HG02798 (cell line): ENCODE measurements around the gene HPS3.
A peak's percentile ranks its signal among the peaks of the same experiment; 100 is the strongest.
"Not testable (repeated sequence)": the region's sequence is repeated elsewhere in the genome, so short reads cannot be mapped to it uniquely, and the experiment has no call there.

Experiments used
- ATAC-seq: cut with Tn5 transposase; IDR thresholded peaks from one replicate; pipeline ENCODE4 v1.9.1; 2021; ENCODE audit warnings: mild to moderate bottlenecking; ENCODE audit not compliant: unreplicated experiment, poor library complexity

Gene HPS3, protein sequence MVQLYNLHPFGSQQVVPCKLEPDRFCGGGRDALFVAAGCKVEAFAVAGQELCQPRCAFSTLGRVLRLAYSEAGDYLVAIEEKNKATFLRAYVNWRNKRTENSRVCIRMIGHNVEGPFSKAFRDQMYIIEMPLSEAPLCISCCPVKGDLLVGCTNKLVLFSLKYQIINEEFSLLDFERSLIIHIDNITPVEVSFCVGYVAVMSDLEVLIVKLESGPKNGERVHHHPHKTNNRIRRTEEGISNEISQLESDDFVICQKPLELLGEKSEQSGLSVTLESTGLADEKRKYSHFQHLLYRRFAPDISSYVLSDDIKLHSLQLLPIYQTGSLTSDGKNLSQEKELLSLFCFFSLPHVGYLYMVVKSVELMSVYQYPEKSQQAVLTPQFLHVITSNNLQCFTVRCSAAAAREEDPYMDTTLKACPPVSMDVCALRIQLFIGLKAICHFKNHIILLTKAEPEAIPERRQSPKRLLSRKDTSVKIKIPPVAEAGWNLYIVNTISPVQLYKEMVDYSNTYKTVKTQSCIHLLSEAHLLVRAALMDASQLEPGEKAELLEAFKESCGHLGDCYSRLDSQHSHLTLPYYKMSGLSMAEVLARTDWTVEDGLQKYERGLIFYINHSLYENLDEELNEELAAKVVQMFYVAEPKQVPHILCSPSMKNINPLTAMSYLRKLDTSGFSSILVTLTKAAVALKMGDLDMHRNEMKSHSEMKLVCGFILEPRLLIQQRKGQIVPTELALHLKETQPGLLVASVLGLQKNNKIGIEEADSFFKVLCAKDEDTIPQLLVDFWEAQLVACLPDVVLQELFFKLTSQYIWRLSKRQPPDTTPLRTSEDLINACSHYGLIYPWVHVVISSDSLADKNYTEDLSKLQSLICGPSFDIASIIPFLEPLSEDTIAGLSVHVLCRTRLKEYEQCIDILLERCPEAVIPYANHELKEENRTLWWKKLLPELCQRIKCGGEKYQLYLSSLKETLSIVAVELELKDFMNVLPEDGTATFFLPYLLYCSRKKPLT

DNA sequence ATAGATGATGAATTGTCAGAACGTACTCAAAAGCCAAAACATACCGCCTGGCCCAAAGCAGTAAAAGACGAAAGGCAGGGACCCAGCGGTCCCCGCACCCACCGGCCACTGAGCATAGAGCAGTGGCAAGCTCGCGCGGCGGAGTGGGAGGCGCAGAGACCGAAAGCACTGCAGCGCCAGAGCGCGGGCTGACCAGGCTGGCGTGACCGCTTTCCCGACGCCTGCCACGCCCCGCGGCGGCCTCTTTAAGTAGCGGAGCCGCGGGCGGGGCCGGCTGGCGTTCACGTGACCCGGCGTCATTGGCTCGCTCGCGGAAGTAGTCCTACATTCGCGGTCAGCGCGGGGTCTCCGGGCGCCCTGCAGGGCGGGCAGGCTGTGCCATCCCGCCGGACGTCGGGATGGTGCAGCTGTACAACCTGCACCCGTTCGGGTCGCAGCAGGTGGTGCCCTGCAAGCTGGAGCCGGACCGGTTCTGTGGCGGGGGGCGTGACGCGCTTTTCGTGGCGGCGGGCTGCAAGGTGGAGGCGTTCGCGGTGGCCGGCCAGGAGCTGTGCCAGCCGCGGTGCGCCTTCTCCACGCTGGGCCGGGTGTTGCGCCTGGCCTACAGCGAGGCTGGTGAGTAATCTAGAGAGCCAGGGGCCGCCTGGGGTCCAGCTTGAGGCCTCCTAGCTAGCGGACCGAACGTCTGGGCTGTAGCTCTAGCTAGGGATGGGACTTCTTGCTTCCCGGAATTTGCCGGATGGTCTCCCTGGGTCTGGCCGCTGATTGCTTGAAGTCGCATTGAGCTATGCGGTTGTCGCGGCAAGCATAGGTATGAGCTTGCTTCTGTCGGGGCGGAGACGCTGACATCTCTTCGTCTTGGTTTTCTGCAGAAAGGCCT lies at the start of gene HPS3:
HPS3 (plus strand) TSS at position 313 of the 880 bp plus-strand sequence; CDS start at position 399, 86 bp downstream.
- ATAC-seq = peak; percentile 95

GRCh38 chr3:149080011-149080698 lies 49.3 kb upstream of the HPS3 start:
- ATAC-seq = no peak

DNA sequence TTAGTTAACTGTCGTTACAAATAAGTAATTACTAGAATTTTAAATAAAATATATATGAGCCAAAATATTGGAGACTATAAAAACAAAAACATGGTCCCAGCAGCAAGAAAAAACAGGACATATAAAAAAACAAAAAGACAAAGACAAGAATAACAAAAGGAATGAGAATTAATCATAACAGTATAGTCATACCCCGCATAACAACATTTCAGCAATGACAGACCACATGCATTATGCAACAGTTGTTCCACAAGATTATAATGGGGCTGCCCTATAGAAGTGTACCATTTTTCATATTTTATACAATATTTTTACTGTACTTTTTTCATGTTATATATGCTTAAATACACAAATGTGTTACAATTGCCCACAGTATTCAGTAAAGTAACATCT lies 48.7 kb upstream of the HPS3 start:
- ATAC-seq = no peak

DNA sequence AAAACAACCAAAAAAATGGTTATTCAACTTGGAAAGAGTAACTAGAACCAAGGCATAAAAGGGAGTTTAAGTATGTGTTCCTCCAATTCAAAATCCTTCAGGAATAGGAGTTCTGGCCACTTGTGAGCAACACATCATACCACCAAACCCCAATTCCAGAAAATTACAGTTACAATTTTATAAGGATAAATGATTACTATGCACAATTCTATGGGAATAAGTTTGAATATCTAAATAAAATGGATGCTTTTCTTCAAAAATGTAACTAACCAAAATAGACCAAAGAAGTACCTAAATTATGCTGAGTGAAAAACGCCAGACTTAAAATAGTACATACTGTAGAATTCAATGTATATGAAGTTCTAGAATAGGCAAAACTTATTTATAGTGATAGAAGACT lies 47.7 kb upstream of the HPS3 start:
- no peak for ATAC-seq

DNA sequence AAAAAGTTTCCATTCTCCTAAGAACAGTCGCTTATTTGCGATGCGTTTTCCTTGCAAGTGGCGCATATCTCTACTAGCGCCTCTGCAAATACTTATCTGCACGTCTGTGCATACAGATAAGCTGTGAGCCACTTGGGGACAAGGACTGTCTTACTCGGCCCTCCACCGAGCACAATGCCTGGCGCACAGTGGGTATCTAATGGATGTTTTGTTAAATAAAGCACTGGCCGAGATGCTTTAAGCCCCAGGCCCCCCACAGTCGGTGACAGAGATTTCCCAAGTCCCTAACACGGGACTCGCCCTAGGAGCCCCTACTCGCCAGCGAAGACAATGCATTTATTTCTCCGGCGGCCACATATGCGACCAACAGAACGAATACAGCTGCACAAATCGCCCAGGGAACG lies 43.6 kb upstream of the HPS3 start:
- peak; percentile 29 for ATAC-seq

- ATAC-seq = peak; percentile 99
Measured at GRCh38 chr3:149086232-149086988, 43.0 kb upstream of the HPS3 start, which contains the start of gene HLTF. HLTF (minus strand) TSS chr3:149086533; CDS start chr3:149086336, 197 bp downstream.

DNA sequence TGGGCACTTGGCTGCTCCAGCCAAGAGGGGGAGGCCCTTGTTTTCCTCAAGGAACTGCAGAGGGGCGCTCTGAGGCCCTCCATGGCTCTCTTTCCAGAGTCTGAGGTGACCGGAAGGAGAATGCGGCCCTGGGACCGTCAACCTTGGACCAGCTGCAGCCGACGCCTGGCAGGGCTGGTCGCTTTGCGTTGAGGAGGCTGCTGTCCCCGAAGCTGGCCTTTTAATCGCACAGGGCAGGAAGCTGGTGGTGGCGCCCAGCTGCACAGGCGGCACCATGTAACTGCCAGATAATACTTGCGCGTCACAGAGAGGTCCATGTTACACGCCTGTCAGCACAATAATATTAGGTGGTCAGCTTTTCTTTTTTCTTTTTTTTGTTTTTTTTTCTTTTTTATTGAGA lies 42.2 kb upstream of the HPS3 start:
- no peak for ATAC-seq

DNA sequence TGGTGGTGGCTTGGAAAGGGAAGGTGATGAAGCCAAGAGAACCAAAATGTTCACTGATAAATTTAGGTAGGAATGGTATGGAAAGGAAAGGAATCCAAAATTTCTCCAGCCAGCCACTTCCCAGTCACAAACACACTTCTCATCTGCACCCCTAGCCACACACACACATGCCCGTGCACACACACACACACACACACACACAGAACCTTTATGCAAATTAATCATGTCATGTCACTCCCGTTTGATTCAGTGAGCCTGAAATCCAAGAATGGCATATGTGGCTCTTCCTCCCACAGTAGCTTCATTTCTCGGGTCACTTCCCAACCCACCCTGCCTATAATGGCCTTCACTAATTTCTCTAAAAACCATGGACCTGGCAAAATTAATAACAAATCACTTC lies 40.0 kb upstream of the HPS3 start:
- no peak for ATAC-seq

GRCh38 chr3:149090461-149090860 lies 39.0 kb upstream of the HPS3 start:
- ATAC-seq = no peak

DNA sequence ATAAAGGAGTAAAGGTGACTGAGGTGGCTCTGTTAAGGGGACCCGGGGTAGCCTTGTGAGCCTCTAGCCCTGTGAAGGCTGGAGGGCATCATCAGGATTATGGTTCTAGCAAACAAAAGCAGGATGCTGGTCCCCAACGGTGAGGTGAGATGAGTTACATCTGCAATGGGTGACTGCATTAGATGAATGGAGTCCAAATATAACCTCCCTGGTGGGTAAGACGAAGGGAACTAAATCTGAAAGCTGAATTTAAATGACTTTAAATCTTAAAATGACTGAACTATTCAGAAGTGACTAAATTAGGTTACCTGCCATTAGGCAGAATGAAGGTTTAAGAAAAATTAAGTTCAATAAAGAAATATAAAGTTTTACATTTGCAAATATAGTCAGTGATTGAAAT lies 38.5 kb upstream of the HPS3 start:
- ATAC-seq = no peak

DNA sequence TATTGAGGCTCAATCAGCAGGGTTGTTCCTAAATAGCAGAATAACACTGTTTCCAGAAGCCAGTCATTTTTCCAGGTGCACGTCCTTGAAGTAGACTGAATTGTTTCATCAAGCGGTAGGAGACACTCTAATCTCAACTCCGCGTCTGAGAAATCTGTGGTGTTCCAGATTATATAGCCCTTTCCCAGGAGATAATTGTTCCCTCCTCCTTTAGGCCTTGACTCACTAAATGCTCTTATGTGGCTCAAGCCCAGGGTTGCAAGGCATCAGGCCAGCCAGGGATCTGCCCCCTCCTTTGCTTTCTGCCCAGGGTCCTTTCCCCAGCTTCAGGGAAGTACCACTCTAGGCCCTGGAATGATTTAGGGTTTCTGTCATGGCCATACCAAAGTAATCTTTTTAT lies 37.5 kb upstream of the HPS3 start:
- no peak for ATAC-seq

- ATAC-seq = peak; percentile 83
Measured at GRCh38 chr3:149095487-149095886, 34.0 kb upstream of the HPS3 start.

DNA sequence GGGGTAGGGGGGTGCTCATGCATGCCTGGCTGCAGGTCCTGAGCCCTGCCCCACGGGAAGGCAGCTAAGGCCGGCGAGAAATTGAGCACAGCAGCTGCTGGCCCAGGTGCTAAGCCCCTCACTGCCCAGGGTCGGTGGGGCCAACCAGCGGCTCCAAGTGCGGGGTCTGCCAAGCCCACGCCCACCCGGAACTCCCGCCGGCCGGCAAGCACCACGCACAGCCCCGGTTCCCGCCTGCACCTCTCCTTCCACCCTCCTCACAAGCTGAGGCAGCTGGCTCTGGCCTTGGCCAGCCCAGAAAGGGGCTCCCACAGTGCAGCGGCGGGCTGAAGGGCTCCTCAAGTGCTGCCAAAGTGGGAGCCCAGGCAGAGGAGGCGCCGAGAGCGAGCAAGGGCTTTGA lies 31.5 kb upstream of the HPS3 start:
- ATAC-seq = not testable (repeated sequence)

DNA sequence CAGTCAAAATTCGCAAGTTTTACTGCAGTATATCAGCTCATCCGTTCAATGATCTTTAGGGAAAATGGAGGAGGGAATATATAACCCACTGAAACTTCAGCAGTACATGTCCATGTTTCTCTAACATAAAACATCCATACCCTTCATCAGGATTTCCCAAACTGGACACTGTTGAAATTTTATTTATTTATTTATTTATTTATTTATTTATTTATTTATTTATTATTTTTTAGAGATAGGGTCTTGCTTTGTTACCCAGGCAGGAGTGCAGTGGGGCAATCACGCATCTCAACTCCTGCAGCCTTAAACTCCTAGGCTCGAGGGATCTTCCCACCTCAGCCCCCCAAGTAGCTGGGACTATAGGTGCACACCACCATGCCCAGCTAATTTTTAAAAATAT lies 28.3 kb upstream of the HPS3 start:
- no peak for ATAC-seq

DNA sequence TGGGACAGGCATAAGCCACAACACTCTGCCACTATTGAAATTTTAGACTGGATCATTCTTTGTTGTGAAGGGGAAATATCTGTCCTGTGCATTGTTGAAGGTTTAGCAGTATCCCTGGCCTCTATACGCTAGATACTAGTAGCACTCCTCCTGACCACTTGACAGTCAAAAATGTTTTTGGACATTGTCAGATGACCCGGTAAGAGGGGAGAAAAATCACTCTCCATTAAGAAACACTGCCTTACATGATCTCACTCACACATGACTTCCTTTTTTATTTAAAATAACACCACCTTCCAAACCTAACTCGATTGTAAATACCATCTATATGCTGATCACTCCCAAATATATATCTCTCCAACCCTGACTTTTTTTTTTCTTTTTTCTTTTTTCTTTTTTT lies 27.8 kb upstream of the HPS3 start:
- ATAC-seq = no peak

- no peak for ATAC-seq
Measured at GRCh38 chr3:149104484-149104883, 25.0 kb upstream of the HPS3 start.

- ATAC-seq = no peak
Measured at GRCh38 chr3:149114458-149114857, 15.0 kb upstream of the HPS3 start.

DNA sequence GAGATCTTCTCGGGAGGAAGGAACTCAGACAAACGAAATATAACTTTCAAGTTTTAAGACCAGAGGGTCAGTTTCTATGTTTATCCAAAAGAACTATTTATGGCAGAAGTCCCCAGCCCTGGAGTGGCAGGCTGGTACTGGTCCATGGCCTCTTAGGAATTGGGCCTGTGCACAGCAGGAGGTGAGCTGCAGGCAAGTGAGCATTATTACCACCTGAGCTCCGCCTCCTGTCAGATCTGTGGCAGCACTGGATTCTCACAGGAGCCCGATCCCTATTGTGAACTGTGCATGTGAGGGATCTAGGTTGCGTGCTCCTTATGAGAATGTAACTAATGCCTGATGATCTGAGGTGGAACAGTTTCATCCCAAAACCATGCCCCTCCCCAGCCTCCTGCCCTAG lies 14.3 kb upstream of the HPS3 start:
- ATAC-seq = no peak

DNA sequence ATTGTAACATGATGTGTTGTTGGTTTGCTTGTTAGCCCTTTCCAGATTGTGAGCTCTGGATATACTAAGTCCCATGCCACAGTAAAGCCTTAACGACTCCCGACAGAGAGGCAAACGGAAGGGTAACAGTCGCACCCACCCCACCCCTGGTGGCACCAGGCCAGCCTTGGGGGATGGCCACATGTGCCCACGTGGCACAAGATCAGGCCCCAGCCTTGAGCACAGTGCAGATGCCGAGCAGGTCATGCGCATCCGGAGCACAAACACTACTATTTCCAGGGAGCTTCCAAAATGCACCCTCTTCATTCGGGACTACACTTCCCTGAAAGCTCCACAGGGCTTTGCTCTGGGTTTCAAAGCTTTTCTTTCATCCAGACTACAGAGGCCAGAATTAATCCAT lies 10.7 kb upstream of the HPS3 start:
- no peak for ATAC-seq
